ENCODE measurements around the gene ALKBH5. TPM values are rescaled to one million over a fixed set of nuclear protein-coding genes. Genes with fewer than 3 reads are reported as not detected.

Gene ALKBH5
- total RNA-seq, 2 donors from 2014 or later = 79.5 to 176 TPM

DNA sequence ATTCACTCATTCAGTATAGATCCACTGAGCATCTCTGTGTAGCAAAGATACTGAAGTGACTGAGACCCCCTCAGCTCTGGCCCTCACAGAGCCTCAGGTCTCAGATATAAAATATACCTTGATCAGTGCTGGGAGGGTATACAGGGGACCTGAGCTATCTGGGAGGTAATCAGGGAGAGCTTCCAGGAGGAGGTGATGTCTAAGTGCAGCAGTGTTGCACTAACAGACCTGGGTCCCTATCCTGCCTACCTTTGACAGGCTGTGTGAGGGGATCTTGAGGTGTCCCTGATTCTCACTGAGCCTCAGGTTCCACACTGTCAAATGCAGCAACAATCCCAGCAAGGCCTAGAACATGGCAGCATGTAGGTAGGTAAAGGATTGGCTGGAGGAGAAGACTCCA lies 6.5 kb upstream of the ALKBH5 start:
- no peak overlapping the region for H3K27ac Mint-ChIP-seq
- no peaks in the 10 kb centered on the region for H3K9me3 Mint-ChIP-seq
- no peak for DNase-seq (ENCODE audit: low spot score in 2 of 2)
- H3K36me3 Mint-ChIP-seq = no peaks in the 10 kb centered on the region
- ATAC-seq = no peak

DNA sequence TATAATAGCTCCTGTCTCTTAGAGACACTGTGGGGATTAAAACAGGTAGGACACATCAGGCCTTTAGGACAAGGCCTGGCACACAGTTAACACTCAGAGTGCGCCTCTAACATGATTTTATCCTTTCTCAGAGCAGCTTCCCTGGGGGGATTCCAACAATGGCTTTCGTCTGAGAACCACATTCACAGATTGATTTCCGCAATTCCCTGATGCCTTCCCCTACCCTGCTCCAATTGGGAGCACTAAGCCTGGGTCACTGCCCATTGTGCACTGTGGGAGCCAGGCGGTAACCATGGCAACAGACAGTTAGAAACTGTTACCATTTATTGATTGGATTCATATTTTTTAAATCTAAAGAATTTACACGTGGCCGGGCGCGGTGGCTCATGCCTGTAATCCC lies 5.9 kb upstream of the ALKBH5 start:
- DNase-seq (ENCODE audit: low spot score in 2 of 2) (no peak), ATAC-seq (no peak)
- no peaks in the 10 kb centered on the region for H3K9me3 Mint-ChIP-seq
- no peaks in the 10 kb centered on the region for H3K36me3 Mint-ChIP-seq
- H3K27ac Mint-ChIP-seq = no peak overlapping the region

DNA sequence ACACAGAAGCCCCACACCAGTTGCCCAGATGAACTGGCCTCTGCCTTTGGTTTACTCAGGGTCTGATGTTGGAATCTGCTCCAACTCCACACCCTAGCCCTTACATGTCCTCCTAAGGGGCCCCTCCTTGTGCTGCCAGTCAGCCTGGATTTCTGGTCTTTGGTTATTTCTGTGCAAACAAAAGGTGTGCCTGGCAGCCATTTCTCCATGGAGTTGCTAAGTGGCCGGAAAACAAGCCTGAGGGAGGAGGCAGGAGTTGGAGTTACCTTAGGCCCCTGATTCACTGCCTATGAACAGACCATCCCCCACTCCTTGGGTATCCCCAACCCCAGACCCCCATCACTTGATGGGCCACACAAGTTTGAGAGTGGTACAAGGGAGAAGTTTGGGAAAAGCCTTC lies 4.4 kb upstream of the ALKBH5 start:
- Mint-ChIP-seq H3K9me3 (no peaks in the 10 kb centered on the region), H3K36me3 (no peaks in the 10 kb centered on the region), H3K27ac (no peak overlapping the region)
- ATAC-seq (no peak), DNase-seq (ENCODE audit: low spot score in 2 of 2) (no peak)

DNA sequence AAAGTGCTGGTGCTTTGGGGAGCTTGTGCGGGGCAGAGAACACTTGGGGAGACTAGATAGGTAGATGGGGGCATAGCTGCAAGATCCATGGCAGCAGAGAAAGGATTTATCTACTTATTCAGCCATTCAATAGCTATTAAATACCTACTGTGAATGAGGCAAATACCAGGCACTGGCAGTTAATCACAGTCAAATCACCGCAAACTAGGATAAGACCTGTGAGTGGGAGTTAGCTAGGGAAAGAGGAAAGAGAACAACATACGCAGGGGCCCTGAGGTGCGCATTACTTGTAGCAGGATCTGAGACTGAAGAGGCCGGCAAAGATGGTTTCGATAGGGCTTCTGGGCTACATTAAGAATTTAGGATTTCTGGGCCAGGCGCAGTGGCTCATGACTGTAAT lies 3.8 kb upstream of the ALKBH5 start:
- peaks cover 4 to 5% of the 10 kb centered on the region in 2 donors for H3K36me3 Mint-ChIP-seq
- ATAC-seq = no peak
- no peaks in the 10 kb centered on the region for H3K9me3 Mint-ChIP-seq
- no peak for DNase-seq (ENCODE audit: low spot score in 2 of 2)
- no peak overlapping the region for H3K27ac Mint-ChIP-seq

DNA sequence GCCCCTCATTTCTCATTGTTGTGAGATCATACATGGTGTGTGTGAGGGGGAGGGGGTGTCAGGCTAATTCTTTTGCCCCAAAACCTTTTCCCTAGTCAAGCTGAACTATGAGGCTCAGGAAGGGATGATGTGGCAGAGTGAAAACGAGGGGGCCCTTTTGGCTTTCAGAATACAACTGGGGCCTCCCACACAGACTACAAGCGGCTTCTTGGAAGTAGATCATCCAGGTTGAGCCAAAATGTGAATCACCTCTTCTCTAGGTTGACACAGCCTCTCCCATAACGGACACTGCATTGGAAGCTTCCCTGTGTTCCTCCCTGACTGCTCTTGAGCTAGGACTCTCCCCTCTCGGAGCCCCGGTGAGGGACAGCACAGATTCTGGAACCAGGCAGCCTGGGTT lies 2.3 kb upstream of the ALKBH5 start:
- DNase-seq (ENCODE audit: low spot score in 2 of 2) = peak in 1 of 2 donors; percentile 54
- ATAC-seq = peak; percentile 12 to 29
- peak overlapping the region; percentile 98 to 99 for H3K27ac Mint-ChIP-seq
- H3K36me3 Mint-ChIP-seq = peaks cover 11 to 20% of the 10 kb centered on the region in 2 donors
- no peaks in the 10 kb centered on the region for H3K9me3 Mint-ChIP-seq

DNA sequence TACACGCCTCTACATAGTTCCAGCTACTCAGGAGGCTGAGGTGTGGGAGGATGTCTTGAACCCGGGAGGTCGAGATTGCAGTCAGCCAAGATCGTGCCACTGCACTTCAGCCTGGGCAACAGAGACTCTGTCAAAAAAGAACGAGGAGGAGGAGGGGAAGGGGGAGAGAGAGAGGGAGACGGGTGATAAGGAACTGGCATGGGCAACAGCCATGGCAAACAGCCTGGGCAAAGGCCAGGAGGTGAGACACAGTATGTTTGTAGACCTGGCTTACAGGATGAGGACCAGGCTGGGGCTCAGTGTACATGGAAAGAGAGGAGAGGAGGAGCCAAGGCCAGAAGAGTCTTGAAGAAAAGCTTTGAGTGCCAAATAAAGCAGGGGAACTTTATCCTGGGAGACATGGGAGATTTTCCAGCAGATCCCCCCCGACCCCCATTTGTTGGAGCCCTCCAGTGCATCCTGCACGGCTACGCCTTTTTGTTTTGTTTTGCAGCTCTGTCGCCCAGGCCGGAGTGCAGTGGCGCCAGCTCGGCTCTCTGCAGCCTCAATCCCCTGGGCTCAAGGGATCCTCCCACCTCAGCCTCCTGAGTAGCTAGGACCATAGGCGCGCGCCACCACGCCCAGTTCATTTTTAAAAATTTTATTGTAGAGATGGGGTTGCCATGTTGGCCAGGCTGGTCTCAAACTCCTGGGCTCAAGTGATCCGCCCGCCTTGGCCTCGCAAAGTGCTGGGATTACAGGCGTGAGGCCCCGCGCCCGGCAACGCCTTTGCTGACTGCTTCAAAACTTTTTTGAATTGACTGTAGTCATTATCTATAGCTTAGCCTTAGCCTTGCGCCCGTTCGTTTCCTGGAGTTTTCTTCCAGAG lies 1.3 kb upstream of the ALKBH5 start:
- DNase-seq (ENCODE audit: low spot score in 2 of 2) (no peak), ATAC-seq (no peak)
- peak overlapping the region; percentile 98 to 99 for H3K27ac Mint-ChIP-seq
- peaks cover 17 to 30% of the 10 kb centered on the region in 2 donors for H3K36me3 Mint-ChIP-seq
- no peaks in the 10 kb centered on the region for H3K9me3 Mint-ChIP-seq

DNA sequence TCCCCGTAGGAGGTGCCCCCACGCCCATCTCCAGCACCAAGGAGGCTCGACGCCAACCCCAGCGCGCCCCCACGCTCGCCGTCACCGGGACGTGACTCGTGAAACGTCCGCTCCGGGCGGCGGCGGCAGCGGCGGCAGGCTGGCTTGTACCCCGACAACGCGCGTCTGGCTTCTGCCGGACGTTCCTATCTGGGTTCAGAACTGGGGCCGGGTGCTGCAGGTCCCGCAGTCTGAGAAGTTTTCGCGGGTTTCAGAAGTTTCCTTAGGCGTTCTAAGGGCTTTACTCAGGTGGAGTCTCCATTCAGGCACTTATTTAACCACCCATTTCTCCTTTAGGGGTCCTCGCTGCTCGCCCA lies 672 bp upstream of the ALKBH5 start:
- peak overlapping the region; percentile 98 to 99 for H3K27ac Mint-ChIP-seq
- peak; percentile 39 to 48 for ATAC-seq
- no peaks in the 10 kb centered on the region for H3K9me3 Mint-ChIP-seq
- H3K36me3 Mint-ChIP-seq = peaks cover 17 to 36% of the 10 kb centered on the region in 2 donors
- peak in 1 of 2 donors; percentile 82 for DNase-seq (ENCODE audit: low spot score in 2 of 2)

DNA sequence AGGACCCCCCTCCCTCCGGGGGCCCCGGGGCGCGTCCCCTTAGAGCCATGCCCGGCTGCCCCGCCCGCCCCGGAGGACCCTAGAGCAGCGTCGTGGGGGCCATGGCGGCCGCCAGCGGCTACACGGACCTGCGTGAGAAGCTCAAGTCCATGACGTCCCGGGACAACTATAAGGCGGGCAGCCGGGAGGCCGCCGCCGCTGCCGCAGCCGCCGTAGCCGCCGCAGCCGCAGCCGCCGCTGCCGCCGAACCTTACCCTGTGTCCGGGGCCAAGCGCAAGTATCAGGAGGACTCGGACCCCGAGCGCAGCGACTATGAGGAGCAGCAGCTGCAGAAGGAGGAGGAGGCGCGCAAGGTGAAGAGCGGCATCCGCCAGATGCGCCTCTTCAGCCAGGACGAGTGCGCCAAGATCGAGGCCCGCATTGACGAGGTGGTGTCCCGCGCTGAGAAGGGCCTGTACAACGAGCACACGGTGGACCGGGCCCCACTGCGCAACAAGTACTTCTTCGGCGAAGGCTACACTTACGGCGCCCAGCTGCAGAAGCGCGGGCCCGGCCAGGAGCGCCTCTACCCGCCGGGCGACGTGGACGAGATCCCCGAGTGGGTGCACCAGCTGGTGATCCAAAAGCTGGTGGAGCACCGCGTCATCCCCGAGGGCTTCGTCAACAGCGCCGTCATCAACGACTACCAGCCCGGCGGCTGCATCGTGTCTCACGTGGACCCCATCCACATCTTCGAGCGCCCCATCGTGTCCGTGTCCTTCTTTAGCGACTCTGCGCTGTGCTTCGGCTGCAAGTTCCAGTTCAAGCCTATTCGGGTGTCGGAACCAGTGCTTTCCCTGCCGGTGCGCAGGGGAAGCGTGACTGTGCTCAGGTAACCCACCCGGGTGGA lies 759 bp downstream of the ALKBH5 start:
- H3K27ac Mint-ChIP-seq = peak overlapping the region; percentile 92 to 99
- peak in 1 of 2 donors; percentile 13 for ATAC-seq
- peak; percentile 60 to 74 for DNase-seq (ENCODE audit: low spot score in 2 of 2)
- H3K36me3 Mint-ChIP-seq = peaks cover 17 to 45% of the 10 kb centered on the region in 2 donors
- no peaks in the 10 kb centered on the region for H3K9me3 Mint-ChIP-seq

DNA sequence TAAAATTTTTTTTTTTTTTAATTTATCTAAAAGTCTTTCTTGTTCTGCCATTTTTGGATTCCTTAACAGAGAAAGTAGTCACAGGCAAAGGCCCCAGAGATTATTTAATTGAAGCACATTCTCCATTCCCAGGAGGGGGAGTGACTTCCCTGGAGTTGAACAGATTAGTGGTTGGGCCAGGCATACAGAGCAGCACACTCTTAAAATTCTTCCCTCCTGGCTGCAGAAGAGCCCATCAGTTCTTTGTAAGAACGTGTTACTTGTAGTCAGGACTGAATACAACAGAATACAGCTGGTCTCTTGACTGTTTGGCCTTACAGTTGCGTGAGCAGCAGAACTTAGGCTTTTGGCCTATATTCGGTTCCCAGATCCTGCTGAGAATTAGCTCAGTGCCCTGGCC lies 1.8 kb downstream of the ALKBH5 start:
- ATAC-seq (no peak), DNase-seq (ENCODE audit: low spot score in 2 of 2) (no peak)
- H3K36me3 Mint-ChIP-seq = peaks cover 17 to 52% of the 10 kb centered on the region in 2 donors
- peak overlapping the region; percentile 92 to 99 for H3K27ac Mint-ChIP-seq
- H3K9me3 Mint-ChIP-seq = no peaks in the 10 kb centered on the region

DNA sequence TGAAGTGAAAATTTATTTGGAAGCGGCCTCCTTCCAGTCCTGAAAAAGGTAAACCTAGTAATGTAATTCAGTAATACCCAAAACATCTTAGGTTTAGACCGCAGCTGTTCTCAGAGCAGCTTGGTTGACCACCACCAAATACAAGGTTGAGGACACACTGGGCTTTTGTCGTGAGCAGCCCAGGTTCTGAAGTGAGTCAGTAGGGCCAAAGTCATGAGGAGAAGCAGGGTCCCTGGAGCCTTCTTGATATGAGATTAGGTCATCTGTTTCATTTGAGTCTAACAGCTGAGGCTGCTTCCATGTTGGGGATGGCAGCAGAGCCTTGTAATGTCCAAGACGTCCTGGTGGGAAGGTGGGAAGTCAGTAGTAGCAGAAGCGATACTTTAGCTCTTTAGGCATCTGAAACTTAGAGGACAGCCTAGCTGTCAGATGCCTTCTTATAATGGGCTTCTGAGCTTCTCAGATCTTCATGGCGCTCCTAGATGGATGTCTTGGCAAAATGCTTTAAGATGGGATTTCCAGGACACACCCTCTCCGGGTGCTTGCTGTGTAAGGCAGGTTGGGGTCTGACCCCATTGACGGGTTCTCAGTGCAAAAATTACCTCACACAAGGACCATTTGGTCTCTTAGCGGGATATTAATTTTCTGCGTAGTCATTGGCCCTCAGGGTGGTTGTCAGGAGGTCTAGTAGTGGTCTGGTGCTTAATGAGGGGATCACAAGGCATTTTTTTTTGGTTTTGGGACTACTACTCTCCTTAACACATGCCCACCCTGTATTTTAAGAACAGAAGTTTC lies 2.4 kb downstream of the ALKBH5 start:
- peaks cover 17 to 52% of the 10 kb centered on the region in 2 donors for H3K36me3 Mint-ChIP-seq
- DNase-seq (ENCODE audit: low spot score in 2 of 2) (no peak), ATAC-seq (no peak)
- no peaks in the 10 kb centered on the region for H3K9me3 Mint-ChIP-seq
- H3K27ac Mint-ChIP-seq = peak overlapping the region; percentile 92 to 99

DNA sequence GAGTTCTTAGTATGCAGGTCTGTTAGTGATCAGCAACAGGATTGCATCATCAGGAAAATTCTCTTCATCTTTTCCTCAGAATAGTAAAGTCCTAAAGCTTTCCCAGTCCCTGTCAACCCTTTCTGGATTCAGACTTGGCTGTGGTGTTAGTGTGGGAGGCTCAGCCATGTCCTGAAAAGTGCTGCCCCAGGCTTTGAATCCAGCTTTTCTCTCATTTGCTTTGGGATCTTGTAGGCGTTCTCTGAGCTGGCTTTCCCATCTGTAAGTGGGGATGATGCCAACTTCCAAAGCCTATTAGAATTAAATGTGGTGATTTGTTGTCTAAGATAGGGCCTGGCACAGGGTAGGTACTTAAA lies 3.0 kb downstream of the ALKBH5 start:
- H3K27ac Mint-ChIP-seq = peak overlapping the region in 1 of 2 donors; percentile 99
- H3K36me3 Mint-ChIP-seq = peaks cover 17 to 52% of the 10 kb centered on the region in 2 donors
- no peak for ATAC-seq
- no peaks in the 10 kb centered on the region for H3K9me3 Mint-ChIP-seq
- DNase-seq (ENCODE audit: low spot score in 2 of 2) = no peak

DNA sequence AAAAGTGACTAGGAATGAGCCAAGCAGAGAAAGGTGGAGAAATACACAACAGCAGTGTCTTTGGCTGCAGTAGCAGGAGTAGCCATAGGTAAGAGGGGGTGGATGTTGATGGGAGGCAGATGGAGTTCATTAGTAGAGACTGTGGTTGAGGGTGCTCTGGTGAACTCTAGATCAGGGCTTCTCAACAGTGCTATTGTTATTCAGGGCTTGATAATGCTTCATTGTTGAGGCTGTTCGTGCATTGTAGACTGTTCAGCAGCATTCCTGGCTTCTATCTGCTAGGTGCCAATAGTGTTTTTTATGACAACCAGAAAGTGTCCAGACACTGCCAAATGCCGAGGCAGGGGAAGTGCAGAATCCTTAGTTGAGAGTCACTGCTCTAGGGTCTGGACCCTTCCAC lies 3.6 kb downstream of the ALKBH5 start:
- Mint-ChIP-seq H3K36me3 (peaks cover 17 to 52% of the 10 kb centered on the region in 2 donors), H3K9me3 (no peaks in the 10 kb centered on the region), H3K27ac (peak overlapping the region in 1 of 2 donors; percentile 99)
- no peak for DNase-seq (ENCODE audit: low spot score in 2 of 2)
- no peak for ATAC-seq

DNA sequence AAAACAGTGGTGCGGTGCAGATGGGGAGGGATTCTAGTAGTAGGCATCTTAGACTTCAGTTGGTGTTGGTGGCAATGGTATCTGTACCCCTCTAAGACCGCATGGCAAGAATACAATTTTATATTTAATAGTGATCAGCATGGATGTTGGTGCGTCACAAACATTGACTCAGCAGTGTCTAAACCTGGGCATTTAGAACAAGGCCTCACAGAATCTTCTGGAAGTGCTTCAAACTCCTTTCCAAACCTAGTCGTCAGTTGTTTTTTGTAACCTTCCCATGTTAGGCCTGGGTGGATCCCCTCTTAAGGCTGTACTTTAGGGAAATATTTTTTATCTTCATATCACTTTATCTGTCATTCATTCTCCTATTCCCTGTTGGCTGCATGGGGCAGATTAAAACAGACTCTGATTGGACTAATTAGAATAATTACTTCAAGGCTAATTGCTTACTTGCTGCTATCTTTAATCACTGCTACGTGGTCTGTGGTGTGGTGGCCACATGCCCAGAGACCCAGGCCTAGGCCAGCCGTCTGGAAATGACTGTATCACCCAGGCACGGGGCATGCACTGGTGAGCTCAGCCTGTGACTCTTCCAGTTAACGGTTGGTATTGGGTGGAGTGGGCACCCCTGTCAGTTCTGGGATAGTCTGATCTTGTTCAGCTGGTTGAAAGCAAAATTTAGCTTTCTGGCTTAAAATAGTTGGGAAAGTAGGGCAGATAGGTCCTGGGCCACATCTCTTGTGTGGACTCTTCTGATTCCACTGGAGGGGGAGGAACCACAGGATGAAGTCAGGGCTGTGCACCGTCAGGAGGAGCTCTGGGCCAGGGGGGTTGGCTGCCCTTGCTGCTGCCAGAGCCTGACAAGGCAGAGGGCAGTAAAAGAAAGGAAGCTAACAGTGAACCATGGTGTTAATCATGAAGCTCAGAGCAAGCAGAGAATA lies 4.5 kb downstream of the ALKBH5 start:
- ATAC-seq (peak in 1 of 2 donors; percentile 23), DNase-seq (ENCODE audit: low spot score in 2 of 2) (peak in 1 of 2 donors; percentile 69)
- Mint-ChIP-seq H3K9me3 (no peaks in the 10 kb centered on the region), H3K27ac (peak overlapping the region; percentile 88 to 99), H3K36me3 (peaks cover 17 to 52% of the 10 kb centered on the region in 2 donors)

DNA sequence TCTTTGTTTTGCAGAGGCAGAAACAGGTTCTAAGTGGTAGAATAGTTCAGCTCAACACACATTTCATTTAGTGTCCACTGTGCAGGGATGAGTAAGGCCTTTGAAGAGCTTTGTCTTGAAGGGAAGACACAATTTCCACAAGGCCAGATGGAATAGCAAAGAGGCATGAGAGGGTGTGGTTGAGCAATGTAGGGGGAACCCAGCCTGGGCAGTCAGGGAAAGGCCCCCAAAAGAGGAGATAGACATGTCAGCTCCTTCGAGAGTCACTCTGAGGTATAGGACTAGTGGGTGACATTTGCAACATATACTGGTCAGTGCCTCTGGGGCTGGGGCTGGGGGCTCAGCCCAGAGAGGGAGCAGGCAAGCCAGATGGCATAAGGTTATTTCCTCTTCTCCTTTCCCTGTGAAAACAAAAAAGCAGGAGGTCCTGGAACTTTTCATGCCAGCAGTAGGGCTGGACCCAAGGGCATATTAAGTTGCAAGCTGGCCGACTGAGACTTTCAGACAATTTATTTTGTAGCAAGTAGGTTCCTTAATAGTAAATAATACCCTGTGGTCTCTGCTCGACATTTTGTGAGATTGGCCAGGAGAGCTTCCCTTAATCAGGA lies 7.1 kb downstream of the ALKBH5 start:
- Mint-ChIP-seq H3K36me3 (peaks cover 9 to 43% of the 10 kb centered on the region in 2 donors), H3K9me3 (no peaks in the 10 kb centered on the region), H3K27ac (peak overlapping the region; percentile 38 to 63)
- DNase-seq (ENCODE audit: low spot score in 2 of 2) (no peak), ATAC-seq (no peak)

DNA sequence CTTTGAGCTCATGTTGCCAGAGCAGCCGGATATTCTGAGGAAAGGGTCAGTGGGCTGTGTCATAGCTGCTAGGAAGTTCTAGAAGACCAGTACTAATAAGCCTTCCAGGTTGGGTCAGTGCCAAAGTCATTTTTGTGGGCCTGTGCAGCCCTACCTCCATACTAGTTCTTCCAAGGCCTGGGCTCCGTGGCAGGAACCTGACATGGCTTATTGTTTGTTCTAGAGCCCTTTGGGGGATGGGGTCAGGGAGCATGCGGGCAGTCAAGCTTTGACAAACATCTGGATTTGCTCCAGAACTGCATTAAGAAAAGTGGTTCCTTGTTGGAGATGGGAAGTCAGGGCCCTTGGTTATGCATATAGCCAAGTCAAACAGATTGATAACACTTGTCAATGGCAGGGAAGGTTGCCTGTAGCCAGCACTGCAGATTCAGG lies 7.6 kb downstream of the ALKBH5 start:
- Mint-ChIP-seq H3K9me3 (no peaks in the 10 kb centered on the region), H3K36me3 (peaks cover 7 to 38% of the 10 kb centered on the region in 2 donors), H3K27ac (peak overlapping the region; percentile 29 to 63)
- DNase-seq (ENCODE audit: low spot score in 2 of 2) = no peak
- ATAC-seq = no peak

Measured in activated naive CD4-positive, alpha-beta T cell treated with anti-CD3 and anti-CD28 coated beads, Interleukin-2, amount 50 U/mL, for 72 hours (primary cell).